ENCODE results near the gene SEBOX. TPM values are rescaled to one million over a fixed set of nuclear protein-coding genes. Genes with fewer than 3 reads are reported as not detected.

Gene SEBOX
- total and polyA plus RNA-seq, 2 of the 8 experiments (the other 6 are each of a cell fraction or from before 2014, with no cell fraction given): not detected

DNA sequence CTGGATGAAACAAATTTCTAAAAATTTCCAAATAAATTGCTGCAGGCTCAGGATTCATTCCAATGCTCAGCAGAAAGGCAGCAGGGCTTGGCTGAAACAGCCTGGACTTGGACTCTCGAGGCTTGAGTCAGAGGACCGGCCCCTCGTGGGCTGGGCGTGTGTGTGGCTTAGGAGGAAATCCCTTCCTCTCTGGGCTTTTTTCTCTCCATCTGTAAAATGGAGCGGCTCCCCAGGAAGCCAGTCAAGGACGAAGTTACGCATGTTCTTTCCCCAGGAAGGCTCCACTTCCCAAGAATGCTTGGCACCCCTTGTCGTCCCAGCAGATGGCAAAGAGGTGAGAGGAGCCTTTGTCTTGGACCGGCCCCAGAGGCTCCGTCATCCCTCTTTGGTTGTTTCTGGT lies 27.5 kb upstream of the SEBOX start:
- Histone ChIP-seq H2BK20ac (ENCODE audit: low read length) (no peak overlapping the region), H2BK5ac (ENCODE audit: low read depth, low read length) (no peak overlapping the region), H4K5ac (ENCODE audit: insufficient read length, low read depth, low read length) (no peak overlapping the region), H3K56ac (replicated peaks; ENCODE audit: insufficient read length, low read depth, low read length) (no peak overlapping the region), H3K4me1 (replicated peaks in 1 of 4; ENCODE audit: control insufficient read depth in 3 of 4, insufficient read depth in 4 of 4, low read length in 3 of 4) (no peaks in the 10 kb centered on the region; a peak in 1 of 7 replicates), H3K4me2 (ENCODE audit: insufficient read depth in 1 of 2, low read depth in 2 of 2, low read length in 2 of 2) (no peak overlapping the region), H3K36me3 (ENCODE audit: control insufficient read depth in 2 of 4, insufficient read depth in 4 of 4, low read length in 3 of 4) (0 out of 8 replicates have a peak, but pooled peaks cover 0 to 3% (median 0%) of the 10 kb centered on the region in 4 experiments), H3K9ac (replicated peaks in 1 of 4; ENCODE audit: extremely low read depth in 1 of 4, low read depth in 3 of 4, low read length in 3 of 4) (no peak overlapping the region), H3K4ac (replicated peaks; ENCODE audit: insufficient read length, low read depth, low read length) (no peak overlapping the region), H3K79me1 (ENCODE audit: low read depth, low read length) (no peaks in the 10 kb centered on the region), H4K20me1 (replicated peaks in 1 of 2; ENCODE audit: control insufficient read depth in 1 of 2, insufficient read depth in 2 of 2, low read length in 2 of 2) (no peaks in the 10 kb centered on the region), H2BK12ac (ENCODE audit: low read depth, low read length) (no peak overlapping the region), H3K27ac (ENCODE audit: low read depth, low read length) (no peak overlapping the region), H3K23ac (ENCODE audit: insufficient read length) (no peak overlapping the region), H2BK15ac (ENCODE audit: low read length) (no peak overlapping the region), H4K8ac (ENCODE audit: extremely low read depth, insufficient read depth, low read length) (no peak overlapping the region), H2BK120ac (replicated peaks; ENCODE audit: low read depth, low read length) (no peak overlapping the region), H2AFZ (ENCODE audit: low read length) (no peak overlapping the region), H3K18ac (ENCODE audit: extremely low read depth, low read length) (no peak overlapping the region), H3K9me3 (ENCODE audit: insufficient read depth in 2 of 2, low read depth in 1 of 2, low read length in 1 of 2) (no peaks in the 10 kb centered on the region), H2AK5ac (ENCODE audit: low read depth, low read length) (no peak overlapping the region), H3K79me2 (ENCODE audit: control insufficient read depth in 1 of 2, insufficient read depth in 2 of 2, low read length in 2 of 2) (no peaks in the 10 kb centered on the region), H3K14ac (ENCODE audit: insufficient read length) (no peak overlapping the region), H3K23me2 (ENCODE audit: low read depth, low read length) (no peaks in the 10 kb centered on the region), H3K4me3 (ENCODE audit: extremely low read depth in 1 of 4, insufficient read depth in 2 of 4, low read depth in 3 of 4, low read length in 4 of 4) (no peak overlapping the region), H4K91ac (replicated peaks; ENCODE audit: insufficient read length, low read length) (no peak overlapping the region), H3K27me3 (replicated peaks in 1 of 4; ENCODE audit: control insufficient read depth in 3 of 4, extremely low read depth in 1 of 4, insufficient read depth in 3 of 4, low read length in 3 of 4) (no peaks in the 10 kb centered on the region)
- CTCF ChIA-PET (ENCODE audit: partially characterized antibody): interaction anchor here (0.7 kb wide), 1 partner anchor 12 kb away, joined by 4 read pairs; no protein-coding TSS in a partner anchor
- no peak for DNase-seq (ENCODE audit: low read depth in 1 of 2, low spot score in 2 of 2)
- FAIRE-seq: no peak
- POLR2A ChIA-PET (ENCODE audit: partially characterized antibody): interaction anchor here (12.7 kb wide), 1 partner anchor 9 kb away, joined by 135 read pairs; the partner anchor contains the start of gene SLC46A1
- WGBS, 2 experiments (ENCODE audit: extremely low coverage in 1 of 2, insufficient coverage in 1 of 2, insufficient read length in 1 of 2, insufficient replicate concordance in 2 of 2, low coverage in 1 of 2, low lambda C conversion rate in 2 of 2, missing lambda C conversion rate in 1 of 2): 81% methylated on average over 10 of the region's 10 CpGs; no CpG with 5 or more reads in 1 of the 2 experiments
- TF ChIP-seq CTBP2 (IDR thresholded peaks at IDR 0.05; ENCODE audit: borderline replicate concordance, insufficient read depth, insufficient read length, low read length) (no peak), GABPA (IDR thresholded peaks at IDR 0.05; ENCODE audit: borderline replicate concordance, insufficient read depth, low read length) (no peak), POLR2AphosphoS5 (IDR thresholded peaks at IDR 0.05; ENCODE audit: low read depth, low read length) (no peak), SP2 (IDR thresholded peaks at IDR 0.05; ENCODE audit: low read length) (no peak), TBP (IDR thresholded peaks at IDR 0.05; ENCODE audit: low read depth, low read length) (no peak), RAD21 (IDR thresholded peaks at IDR 0.05 in 1 of 2, conservative IDR thresholded peaks at IDR 0.05 in 1 of 2; ENCODE audit: low read depth in 2 of 2, low read length in 2 of 2) (no peak), CBX8 (IDR thresholded peaks at IDR 0.05; ENCODE audit: borderline replicate concordance, low read depth, low read length) (no peak)
- TF ChIP-seq, protein P1, sequence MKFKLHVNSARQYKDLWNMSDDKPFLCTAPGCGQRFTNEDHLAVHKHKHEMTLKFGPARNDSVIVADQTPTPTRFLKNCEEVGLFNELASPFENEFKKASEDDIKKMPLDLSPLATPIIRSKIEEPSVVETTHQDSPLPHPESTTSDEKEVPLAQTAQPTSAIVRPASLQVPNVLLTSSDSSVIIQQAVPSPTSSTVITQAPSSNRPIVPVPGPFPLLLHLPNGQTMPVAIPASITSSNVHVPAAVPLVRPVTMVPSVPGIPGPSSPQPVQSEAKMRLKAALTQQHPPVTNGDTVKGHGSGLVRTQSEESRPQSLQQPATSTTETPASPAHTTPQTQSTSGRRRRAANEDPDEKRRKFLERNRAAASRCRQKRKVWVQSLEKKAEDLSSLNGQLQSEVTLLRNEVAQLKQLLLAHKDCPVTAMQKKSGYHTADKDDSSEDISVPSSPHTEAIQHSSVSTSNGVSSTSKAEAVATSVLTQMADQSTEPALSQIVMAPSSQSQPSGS (IDR thresholded peaks at IDR 0.05; ENCODE audit: low read length): no peak
- TF ChIP-seq, protein P2, sequence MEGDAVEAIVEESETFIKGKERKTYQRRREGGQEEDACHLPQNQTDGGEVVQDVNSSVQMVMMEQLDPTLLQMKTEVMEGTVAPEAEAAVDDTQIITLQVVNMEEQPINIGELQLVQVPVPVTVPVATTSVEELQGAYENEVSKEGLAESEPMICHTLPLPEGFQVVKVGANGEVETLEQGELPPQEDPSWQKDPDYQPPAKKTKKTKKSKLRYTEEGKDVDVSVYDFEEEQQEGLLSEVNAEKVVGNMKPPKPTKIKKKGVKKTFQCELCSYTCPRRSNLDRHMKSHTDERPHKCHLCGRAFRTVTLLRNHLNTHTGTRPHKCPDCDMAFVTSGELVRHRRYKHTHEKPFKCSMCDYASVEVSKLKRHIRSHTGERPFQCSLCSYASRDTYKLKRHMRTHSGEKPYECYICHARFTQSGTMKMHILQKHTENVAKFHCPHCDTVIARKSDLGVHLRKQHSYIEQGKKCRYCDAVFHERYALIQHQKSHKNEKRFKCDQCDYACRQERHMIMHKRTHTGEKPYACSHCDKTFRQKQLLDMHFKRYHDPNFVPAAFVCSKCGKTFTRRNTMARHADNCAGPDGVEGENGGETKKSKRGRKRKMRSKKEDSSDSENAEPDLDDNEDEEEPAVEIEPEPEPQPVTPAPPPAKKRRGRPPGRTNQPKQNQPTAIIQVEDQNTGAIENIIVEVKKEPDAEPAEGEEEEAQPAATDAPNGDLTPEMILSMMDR (IDR thresholded peaks at IDR 0.05; ENCODE audit: control extremely low read depth in 1 of 3, insufficient read depth in 1 of 3, low read depth in 1 of 3, low read length in 3 of 3): no peak
